Activated CD8-positive, alpha-beta memory T cell treated with anti-CD3 and anti-CD28 coated beads, Interleukin-2, amount 50 U/mL, for 1 hour (primary cell): Measurements from ENCODE around the gene NEK7.
"Not testable (repeated sequence)": the region's sequence is repeated elsewhere in the genome, so short reads cannot be mapped to it uniquely, and the experiment has no call there.

Experiments
- DNase-seq: peaks from one replicate; pipeline ENCODE4 v3.0.0-alpha.2; 2020; ENCODE audit errors: extremely low read depth

NEK7 gene

GRCh38 chr1:198171667-198172540 lies 15.1 kb downstream of the NEK7 start:
- no peak for DNase-seq

GRCh38 chr1:198173832-198174231 lies 17.0 kb downstream of the NEK7 start:
- no peak for DNase-seq

DNA sequence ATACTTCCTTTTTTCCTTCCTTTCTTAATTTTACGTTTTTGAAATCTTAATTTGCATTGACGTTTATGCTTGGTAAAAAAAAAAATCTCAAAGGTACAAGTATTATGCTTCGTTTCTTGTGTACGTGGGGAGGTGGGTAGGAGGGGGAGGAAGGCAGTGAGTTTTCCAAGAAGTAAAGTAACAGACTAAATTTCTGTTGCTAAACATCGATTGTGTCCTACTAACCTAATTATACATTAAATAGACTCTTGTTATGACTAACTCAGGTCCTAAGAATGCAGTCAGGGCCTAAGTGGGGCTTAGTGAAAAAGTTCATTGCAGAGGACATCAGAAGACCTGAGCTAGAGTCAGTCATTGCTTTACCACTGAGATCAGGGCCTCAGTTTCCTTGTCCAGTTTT lies 17.5 kb downstream of the NEK7 start:
- DNase-seq = no peak

DNA sequence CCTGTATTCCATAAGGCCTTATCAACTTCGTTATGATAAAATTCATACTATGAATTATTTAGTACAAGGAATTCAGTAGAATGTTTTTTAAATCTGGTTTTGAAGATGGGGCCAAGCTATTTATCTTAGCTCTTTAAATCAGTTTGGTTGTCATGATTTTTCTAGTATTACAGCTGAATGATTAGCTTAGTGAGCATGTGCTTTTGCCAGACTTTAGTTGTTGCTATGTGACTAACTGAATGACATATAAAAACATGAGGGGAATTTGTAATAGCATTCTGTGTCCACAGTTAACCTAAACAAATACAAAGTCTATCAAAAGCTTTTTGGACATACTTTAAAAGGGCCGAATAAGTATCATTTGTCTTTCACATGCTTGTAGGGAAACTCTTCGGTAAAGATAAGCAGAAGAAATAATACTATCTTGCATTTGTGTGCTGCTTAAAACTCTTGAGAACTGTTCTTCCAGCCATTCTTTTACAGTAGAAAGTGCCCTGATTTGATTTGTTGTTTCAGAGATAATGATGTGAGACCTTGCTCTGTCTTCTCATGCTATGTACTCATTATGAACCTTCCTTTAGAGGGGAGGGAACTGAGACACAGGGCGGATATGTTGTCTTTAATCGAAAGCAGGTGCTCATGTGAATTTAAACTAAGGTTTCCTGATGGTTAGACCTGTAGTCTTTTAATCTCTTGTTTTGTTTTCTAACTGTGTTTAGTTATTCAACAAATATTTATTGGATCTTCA lies 18.8 kb downstream of the NEK7 start:
- no peak for DNase-seq

GRCh38 chr1:198176179-198176578 lies 19.4 kb downstream of the NEK7 start:
- DNase-seq = no peak

GRCh38 chr1:198177546-198177945 lies 20.7 kb downstream of the NEK7 start:
- no peak for DNase-seq

DNA sequence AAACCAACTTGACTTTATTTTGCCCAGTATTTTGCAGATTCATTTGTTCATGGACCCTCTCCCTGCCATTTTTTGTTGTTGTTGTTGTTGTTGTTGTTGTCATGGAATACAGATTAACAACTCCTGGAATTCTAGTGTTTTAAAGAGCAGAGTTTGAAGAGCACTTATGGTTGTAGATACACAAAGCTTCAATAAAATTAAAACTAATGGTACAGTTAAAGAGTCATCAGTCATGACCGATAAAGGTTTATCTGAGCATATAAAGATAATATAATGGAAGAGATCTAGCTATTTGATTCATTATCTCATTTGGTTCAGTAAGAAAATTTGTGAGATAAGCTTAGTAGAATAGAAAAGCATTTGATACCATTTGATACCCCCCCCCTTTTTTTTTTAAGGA lies 21.8 kb downstream of the NEK7 start:
- no peak for DNase-seq

DNA sequence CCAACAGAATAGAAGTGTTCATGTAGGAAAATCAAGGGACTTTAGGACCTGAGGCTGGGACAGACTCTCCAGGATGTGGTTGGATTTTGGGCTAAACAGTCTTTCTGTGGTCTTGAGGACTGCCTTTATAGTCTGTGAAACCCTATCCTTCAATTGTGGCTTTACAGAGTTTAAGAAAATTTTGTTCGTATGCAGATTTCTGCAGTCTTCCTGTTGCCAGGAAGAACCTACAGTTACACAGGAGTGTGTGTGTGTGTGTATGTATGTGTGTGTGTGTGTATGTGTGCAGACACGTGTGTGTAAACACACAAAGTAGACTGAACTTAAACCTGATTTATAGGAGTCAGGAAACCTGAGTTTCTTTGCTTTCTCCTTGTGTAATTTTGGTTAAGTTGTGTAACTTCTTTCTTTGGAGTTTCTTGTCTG lies 22.8 kb downstream of the NEK7 start:
- no peak for DNase-seq

DNA sequence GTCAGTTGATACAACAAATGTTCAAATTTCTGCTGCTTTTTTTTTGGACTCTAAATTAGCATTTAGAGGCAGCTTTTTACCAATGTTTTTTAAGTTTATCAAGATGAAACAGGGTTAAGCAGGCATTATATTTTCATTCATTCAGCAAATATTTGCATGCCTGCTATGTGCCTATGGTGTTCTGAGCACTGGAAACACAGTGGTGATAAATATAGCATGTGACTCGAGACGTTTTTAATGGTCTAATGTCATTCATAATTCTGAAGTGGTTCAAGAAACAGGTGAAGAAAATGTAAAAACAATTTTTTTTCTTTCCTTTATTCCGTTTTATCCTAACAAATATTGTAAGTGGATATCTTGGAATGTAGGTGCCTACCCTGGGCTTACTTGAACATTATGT lies 26.8 kb downstream of the NEK7 start:
- DNase-seq = no peak

DNA sequence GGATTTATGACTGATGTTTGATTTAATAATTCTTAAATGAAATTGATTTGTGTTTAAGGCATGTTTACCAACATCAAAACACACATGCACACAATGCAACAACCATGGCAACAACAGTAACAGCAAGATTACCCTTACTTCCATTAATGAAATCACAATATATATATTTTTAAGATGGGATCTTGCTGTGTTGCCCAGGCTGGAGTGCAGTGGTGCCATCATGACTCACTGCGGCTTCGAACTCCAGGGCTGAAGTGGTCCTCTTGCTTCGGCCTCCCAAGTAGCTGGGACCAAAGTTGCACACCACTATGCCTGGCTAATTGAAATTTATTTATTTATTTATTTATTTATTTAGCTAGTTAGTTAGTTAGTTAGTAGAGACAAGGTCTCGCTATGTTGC lies 27.7 kb downstream of the NEK7 start:
- DNase-seq = no peak

DNA sequence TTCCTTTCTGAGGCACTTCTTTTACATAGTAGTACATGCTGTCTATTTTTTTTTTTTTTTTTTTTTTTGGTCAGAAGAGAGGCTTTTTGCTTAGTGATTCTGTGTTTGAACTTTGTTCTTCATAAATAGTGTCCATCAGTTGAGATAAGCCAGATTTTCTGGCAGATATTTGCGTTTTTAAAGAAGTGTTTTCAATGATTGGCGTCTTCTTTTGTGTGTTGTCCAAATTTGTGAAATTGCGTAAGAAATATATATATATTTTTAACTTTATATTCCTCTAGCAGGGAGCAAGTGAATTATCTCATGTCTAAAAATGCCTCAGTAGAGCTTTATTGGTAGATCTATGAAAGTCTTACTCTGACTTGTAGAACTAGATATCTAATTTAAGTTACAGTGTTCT lies 28.3 kb downstream of the NEK7 start:
- no peak for DNase-seq

- no peak for DNase-seq
These were observed 29.0 kb downstream of the NEK7 start for GRCh38 chr1:198185759-198186158.

DNA sequence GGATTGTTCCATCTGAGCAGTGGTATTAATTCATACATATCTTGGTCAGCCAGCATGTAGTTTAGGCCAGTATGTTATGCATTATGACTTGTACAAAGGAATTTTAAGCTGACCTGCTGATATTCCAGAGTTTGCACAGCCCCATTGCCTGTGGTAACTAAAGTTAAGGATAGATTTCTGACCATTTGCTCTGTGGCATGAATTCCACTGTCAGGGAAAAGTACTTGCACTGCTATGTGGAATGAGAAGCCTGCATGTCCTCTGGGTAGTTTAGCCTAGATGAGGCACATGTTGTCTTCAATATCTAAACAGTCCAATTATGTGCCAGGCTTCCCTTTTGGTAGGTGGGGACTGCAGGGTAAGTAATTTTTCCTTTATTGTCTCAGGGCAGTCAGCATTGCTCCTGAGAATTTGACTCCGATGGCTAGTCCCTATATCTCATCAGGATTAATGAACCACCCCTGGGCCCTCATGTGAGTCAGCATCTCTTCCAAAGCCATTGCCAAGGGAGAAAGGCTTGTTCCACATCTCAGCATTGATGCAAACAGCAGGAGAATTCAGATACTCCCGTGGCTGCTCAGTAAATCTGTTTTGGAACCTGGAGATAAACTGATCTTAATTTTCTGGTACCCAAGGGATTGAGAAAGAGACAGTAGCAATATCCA lies 30.2 kb downstream of the NEK7 start:
- no peak for DNase-seq

GRCh38 chr1:198187973-198188588 lies 31.3 kb downstream of the NEK7 start:
- no peak for DNase-seq

DNA sequence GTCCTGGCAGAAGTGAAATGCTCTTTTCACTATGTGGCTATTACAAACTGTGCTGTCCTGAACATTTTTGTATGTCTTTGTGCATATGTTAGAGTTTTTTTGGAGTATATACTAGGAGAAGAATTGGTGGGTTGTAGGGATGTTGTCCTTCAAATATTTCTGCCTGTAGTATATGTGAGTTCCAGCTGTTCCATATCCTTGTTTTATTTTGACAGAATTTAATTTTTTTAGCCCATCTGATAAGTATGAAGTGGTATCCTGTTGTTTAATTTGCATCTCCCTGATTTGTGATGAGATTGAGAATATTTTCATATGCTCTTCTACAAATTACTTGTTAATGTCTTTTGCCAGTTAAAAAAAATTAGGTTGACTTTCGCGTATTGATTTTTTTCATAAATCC lies 34.3 kb downstream of the NEK7 start:
- no peak for DNase-seq

DNA sequence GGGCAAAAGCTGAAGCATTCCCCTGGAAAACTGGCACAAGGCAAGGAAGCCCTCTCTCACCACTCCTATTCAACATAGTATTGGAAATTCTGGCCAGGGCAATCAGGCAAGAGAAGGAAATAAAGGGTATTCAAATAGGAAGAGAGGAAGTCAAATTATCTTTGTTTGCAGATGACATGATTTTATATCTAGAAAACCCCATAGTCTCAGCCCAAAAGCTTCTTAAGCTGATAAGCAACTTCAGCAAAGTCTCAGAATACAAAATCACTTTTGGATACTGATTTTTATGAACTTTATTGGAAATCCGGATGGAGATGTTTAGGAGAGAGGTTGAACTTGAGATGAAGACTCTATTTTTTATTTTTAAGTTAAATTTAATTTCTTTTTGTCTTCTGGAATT lies 37.1 kb downstream of the NEK7 start:
- not testable (repeated sequence) for DNase-seq

GRCh38 chr1:198196630-198197029 lies 39.8 kb downstream of the NEK7 start:
- DNase-seq = no peak

DNA sequence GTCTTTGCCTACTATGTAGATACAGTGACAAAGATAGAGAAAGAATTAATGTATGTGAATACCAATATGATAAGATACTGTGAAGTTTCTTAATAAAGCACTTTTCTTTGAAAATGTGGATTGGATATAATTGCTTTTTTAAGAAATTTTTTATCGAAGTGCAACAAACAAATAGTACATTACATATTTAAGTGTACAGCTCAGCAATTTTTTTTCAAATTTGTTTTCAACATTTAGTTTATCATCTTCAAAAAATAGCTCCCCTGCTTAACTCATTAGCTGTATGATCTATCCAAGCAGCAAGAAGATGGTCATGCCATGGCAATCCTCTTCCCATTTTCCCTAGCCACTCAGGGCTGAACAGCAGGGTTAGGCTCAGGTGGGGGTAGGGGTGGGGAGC lies 40.5 kb downstream of the NEK7 start:
- DNase-seq = no peak

DNA sequence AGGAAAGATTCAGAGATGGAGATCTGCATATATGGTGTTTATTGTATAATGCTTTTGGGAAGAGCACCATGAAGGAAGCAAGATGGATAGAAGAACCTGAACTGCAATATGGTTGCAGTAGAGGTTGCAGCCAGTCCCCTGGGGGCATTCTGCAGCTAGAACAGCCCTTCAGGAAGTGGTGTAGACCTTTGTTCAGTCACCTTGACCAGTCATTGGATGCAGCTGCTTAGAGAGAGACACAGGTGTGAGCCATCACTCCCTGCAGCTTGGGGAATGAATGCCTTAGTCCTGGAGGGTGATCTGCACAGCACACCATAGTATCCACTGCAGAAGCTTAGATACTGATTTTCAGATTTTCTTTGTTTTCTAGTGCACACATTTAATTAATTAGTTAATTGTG lies 42.3 kb downstream of the NEK7 start:
- no peak for DNase-seq

GRCh38 chr1:198201956-198202784 lies 45.4 kb downstream of the NEK7 start:
- no peak for DNase-seq

DNA sequence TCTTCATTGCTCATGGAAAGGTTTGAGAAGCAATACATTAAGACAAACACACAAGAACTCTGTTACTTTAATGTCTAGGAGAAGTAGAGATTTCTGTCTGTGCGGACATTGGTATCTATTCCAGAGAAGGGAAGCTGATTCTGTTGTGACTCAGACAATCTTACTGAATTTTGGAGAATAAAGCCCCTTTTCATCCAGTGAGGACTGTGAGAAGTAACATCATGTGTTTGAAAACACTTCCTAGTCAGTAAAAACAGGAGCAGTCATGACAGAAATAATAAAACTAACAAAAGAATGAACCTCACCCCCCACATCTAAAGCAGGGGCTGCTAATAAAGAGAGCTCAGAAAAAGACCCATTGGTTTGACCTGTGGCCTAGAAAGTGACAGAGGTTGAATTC lies 46.6 kb downstream of the NEK7 start:
- DNase-seq = no peak
